Fibroblast of the conjunctiva (primary cell): ENCODE measurements around the gene GUCA1C.

Experiments used
- DNase-seq: peaks from one replicate; pipeline ENCODE4 v3.0.0-alpha.2; 2010; ENCODE audit warnings: low read depth

Gene GUCA1C

DNA sequence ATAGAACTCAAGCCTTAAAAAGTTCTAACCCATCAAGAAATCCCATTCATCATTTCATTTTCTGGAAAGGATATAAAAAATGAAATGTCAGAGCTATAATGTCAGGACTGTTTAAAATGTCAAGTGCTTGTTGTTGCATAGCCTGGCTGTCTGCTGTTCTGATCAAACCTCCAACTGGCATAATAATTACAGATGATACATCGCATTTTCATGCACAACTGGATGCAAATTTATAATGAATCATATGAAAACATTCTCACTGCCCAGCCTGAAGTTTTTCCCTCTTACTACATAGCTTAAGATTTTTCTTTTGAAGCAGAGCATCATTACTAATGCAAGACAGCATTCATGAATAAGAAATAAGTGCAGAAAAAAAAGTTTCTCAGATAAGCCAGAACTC, 46.5 kb downstream of the GUCA1C start:
- DNase-seq: no peak

DNA sequence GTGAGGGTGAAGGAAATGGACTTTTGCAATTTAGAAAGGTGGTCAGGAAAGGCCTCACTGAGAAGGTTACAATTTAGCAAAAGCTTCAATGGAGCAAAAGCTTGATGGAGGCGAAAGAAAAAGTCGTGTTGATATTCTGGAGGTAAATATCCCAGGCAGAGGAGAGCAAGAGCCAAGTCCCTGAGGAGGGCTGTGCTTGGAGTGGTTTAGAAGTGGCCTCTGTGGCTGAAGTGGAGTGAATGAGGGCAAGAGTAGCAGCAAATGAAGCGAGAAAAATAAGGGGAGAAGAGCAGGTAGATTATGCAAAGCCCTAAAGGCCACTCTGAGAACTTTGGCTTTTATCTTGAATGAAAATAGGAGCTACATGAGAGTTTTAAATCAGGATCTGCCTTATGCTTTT, 54.1 kb downstream of the GUCA1C start:
- no peak for DNase-seq

GRCh38 chr3:108897883-108898282, 55.8 kb downstream of the GUCA1C start:
- DNase-seq: no peak

- DNase-seq: no peak
Measured at GRCh38 chr3:108894981-108895380, 58.7 kb downstream of the GUCA1C start.

GRCh38 chr3:108891833-108892232, 61.8 kb downstream of the GUCA1C start:
- DNase-seq: no peak

DNA sequence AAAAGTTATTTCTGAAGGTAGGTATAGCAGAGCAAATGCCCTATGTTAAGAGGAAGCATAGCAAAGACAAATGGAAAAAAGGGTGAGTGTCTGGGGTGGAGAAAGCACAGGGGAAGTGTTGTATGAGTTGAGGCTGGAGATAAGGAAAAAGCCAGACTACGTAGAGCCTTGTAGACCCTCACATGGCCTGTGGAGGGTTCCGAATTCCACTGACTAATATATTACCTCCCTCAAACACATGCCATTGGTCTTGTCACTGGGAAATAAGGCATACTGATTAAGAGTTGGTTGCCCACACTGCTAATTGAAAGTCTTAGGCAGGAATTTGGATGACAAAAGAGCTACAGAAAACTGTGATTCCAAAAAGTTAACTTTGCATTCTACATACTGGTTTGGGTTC, 65.9 kb downstream of the GUCA1C start:
- no peak for DNase-seq

- DNase-seq: no peak
Measured at GRCh38 chr3:108887121-108887520, 66.6 kb downstream of the GUCA1C start.

- DNase-seq: no peak
Measured at GRCh38 chr3:108883373-108883772, 70.3 kb downstream of the GUCA1C start.

GRCh38 chr3:108882762-108883161, 70.9 kb downstream of the GUCA1C start:
- no peak for DNase-seq

GRCh38 chr3:108879915-108880314, 73.8 kb downstream of the GUCA1C start:
- DNase-seq: no peak

GRCh38 chr3:108877901-108878300, 75.8 kb downstream of the GUCA1C start:
- DNase-seq: no peak

DNA sequence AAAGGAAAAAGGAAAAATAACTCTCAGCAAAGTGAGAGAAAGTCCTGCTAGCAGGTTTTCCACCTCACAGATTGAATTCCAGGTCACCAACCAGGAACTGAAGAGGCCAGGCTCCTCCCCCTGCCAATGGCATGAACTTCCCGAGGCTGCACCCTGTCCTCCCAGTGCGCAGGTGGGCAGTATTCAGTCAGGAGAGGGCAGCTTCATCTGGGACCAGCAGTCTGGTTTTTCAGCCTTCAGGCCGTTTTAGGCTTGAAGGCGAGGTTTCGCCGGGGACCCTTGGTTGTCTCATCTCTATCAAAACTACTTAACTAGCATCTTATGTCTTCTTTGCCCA, 89.9 kb downstream of the GUCA1C start:
- no peak for DNase-seq

GRCh38 chr3:108862865-108863798, 90.5 kb downstream of the GUCA1C start:
- peak; percentile 40 for DNase-seq

DNA sequence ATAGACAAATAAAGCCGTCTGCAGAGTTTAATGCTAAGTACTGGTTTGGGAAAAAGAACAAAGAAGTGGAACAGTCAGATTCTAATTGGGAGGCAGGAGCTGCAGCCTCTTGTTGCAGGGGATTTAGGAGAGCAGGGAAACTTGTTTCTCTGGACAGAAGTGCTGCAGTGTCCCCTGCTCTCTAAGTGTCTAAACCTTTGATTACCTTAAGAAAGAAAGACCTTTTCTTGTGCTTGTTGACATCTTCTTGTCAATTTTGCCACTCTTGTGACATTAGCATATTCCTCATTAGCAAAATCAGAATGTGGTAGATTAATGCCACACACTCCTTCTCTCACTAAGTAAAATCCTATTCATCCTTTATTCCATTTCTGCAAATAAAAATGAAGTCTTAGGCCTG, 92.3 kb downstream of the GUCA1C start:
- DNase-seq: no peak
